Measurements from ENCODE around the gene RTN4IP1.
A peak's percentile ranks its signal among the peaks of the same experiment; 100 is the strongest.

The RTN4IP1 gene

GRCh38 chr6:106629103-106629858 lies at the start of gene RTN4IP1, which contains the start of gene QRSL1:
Gene RTN4IP1 (minus strand): TSS chr6:106629498. CDS start chr6:106629021, 477 bp downstream.
Gene QRSL1 (plus strand): TSS chr6:106629578. CDS start chr6:106629682, 104 bp downstream.
- peaks cover 52% of the 10 kb centered on the region for H3F3A ChIP-seq (ENCODE audit: insufficient read depth)
- H3K27ac ChIP-seq (ENCODE audit: low read depth, low read length): peak within 1 kb of the TSS; percentile 94
- no peaks in the 10 kb centered on the region for H3K36me3 ChIP-seq (ENCODE audit: low read length)
- peaks cover 78% of the 10 kb centered on the region for H3K79me2 ChIP-seq (ENCODE audit: insufficient read depth, low read length)
- peak within 1 kb of the TSS; percentile 12 for H2AFZ ChIP-seq (ENCODE audit: low read depth, low read length, severe bottlenecking)
- no peaks in the 10 kb centered on the region for H3K9me2 ChIP-seq (replicated peaks; ENCODE audit: insufficient read depth, low read length)
- TF ChIP-seq CTCF (IDR thresholded peaks at IDR 0.05; ENCODE audit: insufficient read depth, low read length, poor library complexity, severe bottlenecking) (no peak), EZH2phosphoT487 (conservative IDR thresholded peaks at IDR 0.05; ENCODE audit: low read length) (no peak)
- H4K20me1 ChIP-seq (ENCODE audit: low read depth, low read length): no peaks in the 10 kb centered on the region
- H3K9ac ChIP-seq (ENCODE audit: low read length): peak within 1 kb of the TSS; percentile 87
- no peaks in the 10 kb centered on the region for H3K9me3 ChIP-seq (ENCODE audit: insufficient read depth, low read length)
- peak within 1 kb of the TSS; percentile 100 for H3K4me2 ChIP-seq (ENCODE audit: low read depth, low read length, poor library complexity, severe bottlenecking)
- H3K27me3 ChIP-seq (ENCODE audit: low read length): no peaks in the 10 kb centered on the region
- H3K4me3 ChIP-seq (ENCODE audit: insufficient read depth, low read length, poor library complexity, severe bottlenecking): peak within 1 kb of the TSS; percentile 83

GRCh38 chr6:106677282-106677681 lies 48.0 kb upstream of the RTN4IP1 start:
- Histone ChIP-seq H3K9me2 (replicated peaks; ENCODE audit: insufficient read depth, low read length) (no peaks in the 10 kb centered on the region), H3K27me3 (ENCODE audit: low read length) (no peaks in the 10 kb centered on the region), H3K9ac (ENCODE audit: low read length) (no peak overlapping the region), H2AFZ (ENCODE audit: low read depth, low read length, severe bottlenecking) (no peak overlapping the region), H3F3A (ENCODE audit: insufficient read depth) (peaks cover 7% of the 10 kb centered on the region; the same call in 1 of the 2 replicates), H3K79me2 (ENCODE audit: insufficient read depth, low read length) (no peaks in the 10 kb centered on the region), H3K27ac (ENCODE audit: low read depth, low read length) (no peak overlapping the region), H3K9me3 (ENCODE audit: insufficient read depth, low read length) (no peaks in the 10 kb centered on the region), H3K4me3 (ENCODE audit: insufficient read depth, low read length, poor library complexity, severe bottlenecking) (no peak overlapping the region), H3K36me3 (ENCODE audit: low read length) (no peaks in the 10 kb centered on the region), H4K20me1 (ENCODE audit: low read depth, low read length) (no peaks in the 10 kb centered on the region), H3K4me2 (ENCODE audit: low read depth, low read length, poor library complexity, severe bottlenecking) (no peak overlapping the region)
- TF ChIP-seq CTCF (IDR thresholded peaks at IDR 0.05; ENCODE audit: insufficient read depth, low read length, poor library complexity, severe bottlenecking) (no peak), EZH2phosphoT487 (conservative IDR thresholded peaks at IDR 0.05; ENCODE audit: low read length) (no peak)

GRCh38 chr6:106674541-106675229 lies 45.4 kb upstream of the RTN4IP1 start:
- no peak for TF ChIP-seq CTCF (IDR thresholded peaks at IDR 0.05; ENCODE audit: insufficient read depth, low read length, poor library complexity, severe bottlenecking)

More at GRCh38 chr6:106674541-106675229, 45.4 kb upstream of the RTN4IP1 start:
- H3K79me2 ChIP-seq (ENCODE audit: insufficient read depth, low read length): no peaks in the 10 kb centered on the region
- no peak overlapping the region for H3K27ac ChIP-seq (ENCODE audit: low read depth, low read length)
- peaks cover 13% of the 10 kb centered on the region; the same call in 1 of the 2 replicates for H3F3A ChIP-seq (ENCODE audit: insufficient read depth)
- H3K4me3 ChIP-seq (ENCODE audit: insufficient read depth, low read length, poor library complexity, severe bottlenecking): no peak overlapping the region
- H3K9me2 ChIP-seq (replicated peaks; ENCODE audit: insufficient read depth, low read length): no peaks in the 10 kb centered on the region
- no peaks in the 10 kb centered on the region for H3K27me3 ChIP-seq (ENCODE audit: low read length)
- H3K36me3 ChIP-seq (ENCODE audit: low read length): no peaks in the 10 kb centered on the region
- no peak overlapping the region for H3K4me2 ChIP-seq (ENCODE audit: low read depth, low read length, poor library complexity, severe bottlenecking)
- H4K20me1 ChIP-seq (ENCODE audit: low read depth, low read length): no peaks in the 10 kb centered on the region
- H2AFZ ChIP-seq (ENCODE audit: low read depth, low read length, severe bottlenecking): no peak overlapping the region
- no peak overlapping the region for H3K9ac ChIP-seq (ENCODE audit: low read length)
- H3K9me3 ChIP-seq (ENCODE audit: insufficient read depth, low read length): no peaks in the 10 kb centered on the region

All from SU-DHL-6 (cell line).